HG02642 (cell line): ENCODE data around the gene KCNJ18.
"Not testable (repeated sequence)": the region's sequence is repeated elsewhere in the genome, so short reads cannot be mapped to it uniquely, and the experiment has no call there.

Experiments
- ATAC-seq: cut with Tn5 transposase; IDR thresholded peaks from one replicate; pipeline ENCODE4 v1.9.1; 2021; ENCODE audit warnings: mild to moderate bottlenecking; ENCODE audit not compliant: unreplicated experiment, poor library complexity

The KCNJ18 gene

GRCh38 chr17:21691883-21692703 lies at the start of gene KCNJ18:
KCNJ18 (plus strand) TSS chr17:21692523; CDS start chr17:21702787, 10,264 bp downstream.
- ATAC-seq, result not testable (repeated sequence)

DNA sequence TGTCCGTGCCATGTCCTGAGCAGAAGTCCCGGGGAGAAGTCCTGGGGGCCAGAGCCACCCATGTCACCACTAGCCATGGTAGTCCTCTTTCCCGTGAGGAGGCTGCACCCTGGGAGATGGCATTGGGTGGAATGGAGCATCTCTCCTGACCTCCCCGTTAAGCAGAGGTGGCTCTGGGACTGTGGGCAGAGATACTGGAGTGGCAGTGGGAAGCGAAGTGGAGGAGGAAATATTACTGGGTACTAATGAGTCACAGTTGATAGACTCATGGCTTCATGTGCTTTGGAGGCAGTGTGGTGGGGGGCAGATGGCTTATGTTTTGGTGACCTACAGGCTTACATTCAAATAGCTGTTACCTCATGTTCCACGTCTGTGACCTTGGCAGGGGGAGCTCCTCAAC lies 44.2 kb upstream of the KCNJ18 start:
- not testable (repeated sequence) for ATAC-seq

GRCh38 chr17:21650043-21650442 lies 42.3 kb upstream of the KCNJ18 start:
- ATAC-seq, result not testable (repeated sequence)

DNA sequence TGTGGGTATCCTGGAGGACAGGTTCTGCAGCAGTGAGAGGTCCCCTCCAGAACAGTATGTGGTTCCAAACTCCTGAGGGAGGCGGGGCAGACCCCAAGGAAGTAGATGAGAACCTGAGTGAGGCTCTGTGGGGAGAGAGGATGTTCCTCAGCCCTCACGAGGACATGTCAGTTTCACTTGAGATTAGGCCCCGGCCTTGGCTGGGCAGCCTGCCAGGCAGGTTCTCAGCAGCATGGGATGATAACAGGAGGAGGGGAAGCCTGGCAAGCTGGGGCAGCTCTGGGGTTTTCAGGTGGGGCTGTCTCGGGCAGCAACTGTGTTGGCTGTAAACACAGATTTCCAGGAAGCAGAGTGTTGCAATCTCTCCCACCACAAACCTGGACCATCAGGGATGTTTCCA lies 40.3 kb upstream of the KCNJ18 start:
- not testable (repeated sequence) for ATAC-seq

GRCh38 chr17:21653211-21653610 lies 39.1 kb upstream of the KCNJ18 start:
- not testable (repeated sequence) for ATAC-seq

DNA sequence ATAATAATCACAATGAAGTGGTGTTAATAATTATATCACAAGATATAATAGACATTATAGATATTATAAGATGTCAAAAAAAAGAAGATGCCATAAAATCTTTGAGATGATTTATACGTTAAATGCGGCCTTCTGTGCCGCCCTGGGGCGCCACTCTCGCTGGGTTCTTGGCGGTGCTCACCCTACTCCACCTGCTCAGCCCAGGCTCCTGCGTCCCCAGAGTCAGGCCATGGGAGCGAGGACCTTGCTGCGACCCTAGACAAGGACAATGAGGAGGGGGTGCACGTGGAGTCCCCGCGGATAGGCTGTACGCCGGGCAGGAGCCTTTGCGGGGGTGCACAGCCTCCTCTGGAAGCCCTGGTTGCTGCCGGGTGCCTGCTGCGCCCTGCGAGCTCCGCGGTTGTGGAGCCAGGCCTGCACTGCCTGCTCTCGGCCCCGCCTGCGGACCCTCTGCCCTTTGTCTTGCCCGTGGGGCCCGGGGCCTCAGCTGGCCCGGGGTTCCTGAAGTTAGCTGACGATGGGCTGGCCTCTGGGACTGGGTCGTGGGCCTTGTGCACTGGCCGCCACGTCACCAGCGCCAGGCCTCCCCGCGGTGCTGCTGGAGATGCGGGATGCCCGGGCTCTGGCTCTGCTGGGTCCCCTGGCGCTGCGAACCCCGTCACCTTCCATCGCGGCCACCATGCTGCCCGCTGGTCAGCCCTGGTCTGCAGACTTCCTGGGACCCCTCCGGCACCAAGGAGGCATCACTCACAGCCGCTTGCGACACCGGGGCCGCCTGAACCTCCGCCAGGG lies 35.6 kb upstream of the KCNJ18 start:
- not testable (repeated sequence) for ATAC-seq

GRCh38 chr17:21659635-21660034 lies 32.7 kb upstream of the KCNJ18 start:
- not testable (repeated sequence) for ATAC-seq

- ATAC-seq, result not testable (repeated sequence)
These were observed 30.9 kb upstream of the KCNJ18 start for GRCh38 chr17:21661455-21661854.

DNA sequence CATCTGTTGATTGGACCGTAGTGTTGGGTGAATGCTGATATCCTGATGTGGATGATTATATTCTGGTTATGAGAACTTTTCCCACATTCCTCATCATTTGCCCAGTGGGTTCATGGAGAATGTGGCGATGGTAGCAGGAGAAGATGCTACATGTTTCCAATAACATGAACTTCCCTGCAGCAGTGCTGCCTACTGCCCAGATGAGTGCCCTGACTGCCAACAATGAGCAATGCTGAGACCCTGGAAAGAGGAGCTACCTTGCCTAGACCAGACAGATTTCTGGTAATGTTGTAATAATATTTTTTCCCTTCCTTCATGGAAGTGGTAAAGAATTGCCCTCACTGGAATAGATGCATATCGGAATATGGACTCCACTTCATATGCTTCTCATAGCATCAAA lies 29.2 kb upstream of the KCNJ18 start:
- not testable (repeated sequence) for ATAC-seq

- not testable (repeated sequence) for ATAC-seq
These were observed 28.5 kb upstream of the KCNJ18 start for GRCh38 chr17:21663614-21664474.

GRCh38 chr17:21665171-21665570 lies 27.2 kb upstream of the KCNJ18 start:
- ATAC-seq, result not testable (repeated sequence)

DNA sequence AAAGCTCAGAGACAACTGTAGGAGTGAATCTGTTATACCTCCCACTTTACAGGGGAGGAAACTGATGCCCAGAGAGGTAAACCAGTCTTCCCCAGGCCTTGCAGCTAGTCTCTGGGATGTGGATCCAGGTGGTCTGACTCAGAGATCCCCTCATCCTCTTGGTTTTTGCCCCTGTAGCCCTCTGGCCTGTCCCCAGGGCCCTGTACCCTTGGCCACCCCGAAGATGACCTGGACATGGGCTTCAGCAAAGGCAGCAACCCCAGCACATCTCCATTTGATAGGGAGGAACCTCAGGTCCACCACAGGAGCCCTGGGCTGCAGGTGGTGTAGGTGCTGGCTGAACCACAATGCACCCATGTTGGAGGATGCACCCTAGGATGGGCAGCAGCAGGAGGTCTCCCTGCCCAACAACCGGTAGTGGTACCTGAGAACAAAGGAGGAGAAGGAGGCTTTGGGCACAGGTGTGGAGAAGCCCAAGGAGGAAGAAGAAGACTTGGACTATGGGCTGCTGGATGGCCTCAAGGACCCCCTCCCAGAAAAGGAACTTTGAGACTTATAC lies 26.3 kb upstream of the KCNJ18 start:
- ATAC-seq, result not testable (repeated sequence)

- not testable (repeated sequence) for ATAC-seq
These were observed 25.5 kb upstream of the KCNJ18 start for GRCh38 chr17:21666711-21667412.

- not testable (repeated sequence) for ATAC-seq
These were observed 24.8 kb upstream of the KCNJ18 start for GRCh38 chr17:21667413-21668117.

DNA sequence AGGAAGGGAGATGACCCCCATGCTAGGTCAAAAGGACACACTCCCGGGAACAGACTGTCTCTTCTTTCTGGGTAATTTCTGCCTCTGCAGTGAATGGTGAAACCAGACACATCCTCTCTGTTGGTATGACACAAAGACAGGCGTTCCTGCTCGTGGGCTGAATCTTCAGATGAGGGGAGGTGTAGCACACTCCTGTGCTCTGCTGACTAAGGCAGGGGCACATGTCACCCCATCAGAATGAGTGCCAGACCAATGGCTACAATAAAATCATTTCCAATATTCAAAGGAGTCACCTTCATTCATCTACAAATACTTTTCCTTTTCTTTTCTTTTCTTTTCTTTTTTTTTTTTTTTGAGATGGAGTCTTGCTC lies 24.2 kb upstream of the KCNJ18 start:
- not testable (repeated sequence) for ATAC-seq

GRCh38 chr17:21668746-21669508 lies 23.4 kb upstream of the KCNJ18 start:
- ATAC-seq, result not testable (repeated sequence)

- ATAC-seq, result not testable (repeated sequence)
These were observed 22.5 kb upstream of the KCNJ18 start for GRCh38 chr17:21669616-21670360.
